Panc1 (cell line): ENCODE results near the gene LACRT. TPM values are rescaled to one million over a fixed set of nuclear protein-coding genes. Genes with fewer than 3 reads are reported as not detected.

Experiments used
- ATAC-seq: fragments of 200-7000 bp; cut with Tn5 transposase; 2 replicates; pipeline ENCODE4 v1.9.1; 2020; ENCODE audit warnings: mild to moderate bottlenecking, moderate library complexity
- BruUV-seq: library from RNA; stranded (reverse); fragments of 400-500 nt; replicated peaks from 2 replicates; lab custom pipeline; 2021; lab: Mats Ljungman, UMichigan
- CTCF ChIA-PET: fragments of 300-600 bp; sonication (Branson Sonifier 250); formaldehyde crosslinking; loops from one replicate; lab custom pipeline; 2022; ENCODE audit warnings: antibody characterized with exemption; lab: Charles Lee
- POLR2A ChIA-PET: fragments of 300-600 bp; sonication (Branson Sonifier 250); formaldehyde crosslinking; loops from one replicate; lab custom pipeline; 2022; ENCODE audit warnings: antibody characterized with exemption; lab: Charles Lee
- DNase-seq: peaks from one replicate; pipeline ENCODE4 v3.0.0-alpha.2; 2010; ENCODE audit warnings: low read depth, low spot score
- H3K27ac ChIP-seq: 2 replicates; pipeline ENCODE4 v1.5.1; 2011; ENCODE audit warnings: mild to moderate bottlenecking, low read length, inconsistent platforms
- H3K27me3 ChIP-seq: fragments of 200-500 bp; sonication (Bioruptor generic); 2 replicates; pipeline ENCODE4 v1.6.0; 2014; ENCODE audit warnings: low read length, inconsistent platforms; ENCODE audit not compliant: control insufficient read depth, insufficient read depth
- H3K36me3 ChIP-seq: fragments of 200-500 bp; sonication (Bioruptor generic); 2 replicates; pipeline ENCODE4 v1.5.1; 2014; ENCODE audit warnings: inconsistent platforms, mild to moderate bottlenecking, low read length, moderate library complexity; ENCODE audit not compliant: control insufficient read depth, insufficient read depth
- H3K4me1 ChIP-seq: 2 replicates; pipeline ENCODE4 v1.5.1; 2011; ENCODE audit warnings: inconsistent platforms, mild to moderate bottlenecking, low read length, moderate library complexity; ENCODE audit not compliant: control insufficient read depth, insufficient read depth
- H3K4me3 ChIP-seq, 2 experiments: 2 replicates each; pipeline ENCODE4 v1.5.1; 2011 to 2012; ENCODE audit warnings: low read depth in 2 of 2, low read length in 2 of 2, mild to moderate bottlenecking in 2 of 2, inconsistent platforms in 1 of 2, moderate library complexity in 1 of 2
- H3K9me3 ChIP-seq: fragments of 200-500 bp; sonication (Bioruptor generic); 2 replicates; pipeline ENCODE4 v1.5.1; 2014; ENCODE audit warnings: low read depth, mild to moderate bottlenecking, inconsistent platforms, low read length, moderate library complexity; ENCODE audit not compliant: control insufficient read depth, insufficient read depth
- POLR2AphosphoS5 ChIP-seq: IDR thresholded peaks from 2 replicates; pipeline ENCODE4 v1.6.1; 2012; ENCODE audit warnings: mild to moderate bottlenecking, low read depth, low read length, moderate library complexity
- SIN3A ChIP-seq: IDR thresholded peaks from 2 replicates; pipeline ENCODE4 v1.6.1; 2012; ENCODE audit warnings: low read depth, mild to moderate bottlenecking, low read length, moderate library complexity, borderline replicate concordance; ENCODE audit not compliant: insufficient read depth
- TCF7L2 ChIP-seq: IDR thresholded peaks from 2 replicates; pipeline ENCODE4 v1.6.1; 2011; ENCODE audit warnings: mild to moderate bottlenecking, low read depth, low read length, inconsistent platforms
- in situ Hi-C: cut with HindIII; loops from 2 replicates; pipeline ENCODE4 v1.10.0; 2016; ENCODE audit warnings: low sequenced_read_pairs, low pct_unique_long_range_greater_than_20kb
- intact Hi-C: fragments of 100-400 bp; cut with micrococcal nuclease; formaldehyde crosslinking; loops from one replicate; pipeline ENCODE4 v1.10.0; 2022; ENCODE audit not compliant: unreplicated experiment
- total RNA-seq: library from RNA; stranded (reverse); gene quantifications from one replicate; pipeline ENCODE4 v1.2.1, GENCODE V29; 2021; ENCODE audit not compliant: unreplicated experiment
- TF ChIP-seq, protein P1 (sequence below), 2 experiments: IDR thresholded peaks; 2 replicates each; pipeline ENCODE4 v1.6.1; 2011 to 2012; ENCODE audit warnings: low read depth in 2 of 2, control low read depth in 1 of 2, low read length in 1 of 2, mild to moderate bottlenecking in 1 of 2, moderate library complexity in 1 of 2; ENCODE audit not compliant: insufficient read depth in 1 of 2
- TF ChIP-seq, protein P2 (sequence below): fragments of 450-650 bp; IDR thresholded peaks from 2 replicates; pipeline ENCODE4 v1.5.1; 2017; ENCODE audit warnings: mild to moderate bottlenecking

LACRT gene
- total RNA-seq, 1 experiment from 2014 or later = not detected

DNA sequence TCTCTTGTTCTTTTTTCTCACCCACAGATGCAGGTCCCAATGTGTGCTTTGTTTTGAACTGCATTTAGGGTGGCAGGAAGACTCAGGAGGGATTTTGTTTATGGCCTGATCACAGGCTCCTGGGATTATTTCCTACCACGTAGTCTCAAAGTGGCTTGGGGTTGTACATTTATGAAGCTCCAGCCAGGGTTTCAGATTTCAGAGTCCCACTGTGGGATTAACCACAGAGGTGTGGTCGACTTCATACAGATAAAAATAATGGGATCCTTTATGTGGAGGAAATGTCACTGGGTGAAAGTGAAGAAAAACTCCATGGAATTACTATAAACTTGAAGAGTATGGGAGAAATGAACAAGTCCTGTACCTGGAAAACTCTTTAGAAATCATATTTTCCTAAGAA lies 32.0 kb downstream of the LACRT start:
- TF ChIP-seq, protein P1, sequence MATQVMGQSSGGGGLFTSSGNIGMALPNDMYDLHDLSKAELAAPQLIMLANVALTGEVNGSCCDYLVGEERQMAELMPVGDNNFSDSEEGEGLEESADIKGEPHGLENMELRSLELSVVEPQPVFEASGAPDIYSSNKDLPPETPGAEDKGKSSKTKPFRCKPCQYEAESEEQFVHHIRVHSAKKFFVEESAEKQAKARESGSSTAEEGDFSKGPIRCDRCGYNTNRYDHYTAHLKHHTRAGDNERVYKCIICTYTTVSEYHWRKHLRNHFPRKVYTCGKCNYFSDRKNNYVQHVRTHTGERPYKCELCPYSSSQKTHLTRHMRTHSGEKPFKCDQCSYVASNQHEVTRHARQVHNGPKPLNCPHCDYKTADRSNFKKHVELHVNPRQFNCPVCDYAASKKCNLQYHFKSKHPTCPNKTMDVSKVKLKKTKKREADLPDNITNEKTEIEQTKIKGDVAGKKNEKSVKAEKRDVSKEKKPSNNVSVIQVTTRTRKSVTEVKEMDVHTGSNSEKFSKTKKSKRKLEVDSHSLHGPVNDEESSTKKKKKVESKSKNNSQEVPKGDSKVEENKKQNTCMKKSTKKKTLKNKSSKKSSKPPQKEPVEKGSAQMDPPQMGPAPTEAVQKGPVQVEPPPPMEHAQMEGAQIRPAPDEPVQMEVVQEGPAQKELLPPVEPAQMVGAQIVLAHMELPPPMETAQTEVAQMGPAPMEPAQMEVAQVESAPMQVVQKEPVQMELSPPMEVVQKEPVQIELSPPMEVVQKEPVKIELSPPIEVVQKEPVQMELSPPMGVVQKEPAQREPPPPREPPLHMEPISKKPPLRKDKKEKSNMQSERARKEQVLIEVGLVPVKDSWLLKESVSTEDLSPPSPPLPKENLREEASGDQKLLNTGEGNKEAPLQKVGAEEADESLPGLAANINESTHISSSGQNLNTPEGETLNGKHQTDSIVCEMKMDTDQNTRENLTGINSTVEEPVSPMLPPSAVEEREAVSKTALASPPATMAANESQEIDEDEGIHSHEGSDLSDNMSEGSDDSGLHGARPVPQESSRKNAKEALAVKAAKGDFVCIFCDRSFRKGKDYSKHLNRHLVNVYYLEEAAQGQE (IDR thresholded peaks at IDR 0.05; ENCODE audit: insufficient read depth in 1 of 2, low read depth in 2 of 2, low read length in 1 of 2) = no peak
- TF ChIP-seq, protein P2, sequence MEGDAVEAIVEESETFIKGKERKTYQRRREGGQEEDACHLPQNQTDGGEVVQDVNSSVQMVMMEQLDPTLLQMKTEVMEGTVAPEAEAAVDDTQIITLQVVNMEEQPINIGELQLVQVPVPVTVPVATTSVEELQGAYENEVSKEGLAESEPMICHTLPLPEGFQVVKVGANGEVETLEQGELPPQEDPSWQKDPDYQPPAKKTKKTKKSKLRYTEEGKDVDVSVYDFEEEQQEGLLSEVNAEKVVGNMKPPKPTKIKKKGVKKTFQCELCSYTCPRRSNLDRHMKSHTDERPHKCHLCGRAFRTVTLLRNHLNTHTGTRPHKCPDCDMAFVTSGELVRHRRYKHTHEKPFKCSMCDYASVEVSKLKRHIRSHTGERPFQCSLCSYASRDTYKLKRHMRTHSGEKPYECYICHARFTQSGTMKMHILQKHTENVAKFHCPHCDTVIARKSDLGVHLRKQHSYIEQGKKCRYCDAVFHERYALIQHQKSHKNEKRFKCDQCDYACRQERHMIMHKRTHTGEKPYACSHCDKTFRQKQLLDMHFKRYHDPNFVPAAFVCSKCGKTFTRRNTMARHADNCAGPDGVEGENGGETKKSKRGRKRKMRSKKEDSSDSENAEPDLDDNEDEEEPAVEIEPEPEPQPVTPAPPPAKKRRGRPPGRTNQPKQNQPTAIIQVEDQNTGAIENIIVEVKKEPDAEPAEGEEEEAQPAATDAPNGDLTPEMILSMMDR = no peak
- TF ChIP-seq SIN3A = no peak
- TF ChIP-seq POLR2AphosphoS5 = no peak
- no peak for TF ChIP-seq TCF7L2
- in situ Hi-C loops (no loop called here), intact Hi-C loops (no loop called here)
- CTCF ChIA-PET = no interaction called here
- no peak for DNase-seq
- POLR2A ChIA-PET = no interaction called here
- Histone ChIP-seq H3K27me3 (peaks cover 13% of the 10 kb centered on the region; the same call in 1 of the 2 replicates), H3K27ac (no peak overlapping the region), H3K4me1 (no peaks in the 10 kb centered on the region), H3K4me3 (no peak overlapping the region), H3K36me3 (no peaks in the 10 kb centered on the region), H3K9me3 (no peaks in the 10 kb centered on the region)
- BruUV-seq = no TSS peak
- ATAC-seq = no peak

DNA sequence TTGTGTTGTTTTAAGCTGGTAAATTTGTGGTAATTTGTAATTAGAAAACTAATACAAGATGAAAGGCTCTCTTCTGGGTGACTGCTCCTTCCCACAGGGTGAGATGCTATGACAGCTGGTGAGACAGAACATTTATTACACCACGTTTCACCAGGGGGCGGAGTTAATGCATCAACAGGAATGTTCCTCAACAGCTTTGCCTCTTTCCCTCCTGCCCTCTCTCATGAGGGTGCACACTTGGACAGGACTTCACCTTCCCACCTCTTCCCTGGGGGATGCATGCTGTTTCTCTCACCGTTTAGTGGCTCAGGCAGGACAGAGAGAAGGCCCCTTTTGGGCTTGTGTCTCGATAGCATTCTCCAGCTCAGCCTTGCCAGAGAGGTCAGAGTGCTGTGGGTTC lies 32.9 kb downstream of the LACRT start:
- H3K4me3 ChIP-seq = no peak overlapping the region
- DNase-seq = no peak
- in situ Hi-C loops = no loop called here
- H3K27me3 ChIP-seq = peaks cover 10% of the 10 kb centered on the region; the same call in 1 of the 2 replicates
- CTCF ChIA-PET = interaction anchor here (0.8 kb wide), 1 partner anchor 9 kb away, joined by 3 read pairs; no protein-coding TSS in a partner anchor
- 0 out of 2 replicates have a peak, but pooled peaks have one; percentile 20 for ATAC-seq
- H3K36me3 ChIP-seq = no peaks in the 10 kb centered on the region
- no peak overlapping the region for H3K27ac ChIP-seq
- no peaks in the 10 kb centered on the region for H3K9me3 ChIP-seq
- POLR2A ChIA-PET = no interaction called here
- no TSS peak for BruUV-seq
- H3K4me1 ChIP-seq = no peaks in the 10 kb centered on the region
- intact Hi-C loops = no loop called here
- TF ChIP-seq POLR2AphosphoS5 = no peak

DNA sequence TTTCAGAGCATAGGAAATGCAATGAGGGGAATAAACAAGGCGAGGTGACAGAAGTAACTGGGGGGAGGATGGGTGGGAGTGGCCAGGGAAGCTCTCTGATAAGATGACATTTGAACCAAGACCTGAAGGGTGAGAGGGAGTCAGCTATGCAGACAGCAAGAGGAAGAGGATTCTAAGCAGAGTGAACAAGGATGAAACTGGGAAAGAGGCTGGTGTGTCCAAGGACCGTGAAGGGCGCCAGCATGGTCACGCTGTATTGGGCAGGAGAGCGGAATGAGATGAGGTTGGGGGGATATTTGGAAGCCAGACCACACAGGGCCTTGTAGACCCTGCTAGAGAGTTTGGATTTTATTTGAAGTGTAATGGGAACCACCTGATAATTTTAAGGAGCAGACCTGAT lies 35.7 kb downstream of the LACRT start:
- Histone ChIP-seq H3K4me3 (no peak overlapping the region), H3K27ac (no peak overlapping the region), H3K9me3 (no peaks in the 10 kb centered on the region), H3K27me3 (peaks cover 10% of the 10 kb centered on the region; the same call in 1 of the 2 replicates), H3K36me3 (no peaks in the 10 kb centered on the region), H3K4me1 (no peaks in the 10 kb centered on the region)
- no peak for DNase-seq
- TF ChIP-seq SIN3A = no peak
- in situ Hi-C loops = no loop called here
- no TSS peak for BruUV-seq
- no peak for ATAC-seq
- intact Hi-C loops = no loop called here
- ChIA-PET CTCF (interaction anchor here (0.6 kb wide), 1 partner anchor 50 kb away, joined by 16 read pairs; no protein-coding TSS in a partner anchor), POLR2A (no interaction called here)
